Lower lobe of right lung (tissue), 2 donors: ENCODE results near the gene ZDHHC21. TPM values are rescaled to one million over a fixed set of nuclear protein-coding genes. Genes with fewer than 3 reads are reported as not detected.

ENCODE experiments used
- ATAC-seq, 2 donors: fragments of 200-7000 bp; cut with Tn5 transposase; one replicate each; pipeline ENCODE4 v1.9.1; 2020 to 2022; ENCODE audit warnings: mild to moderate bottlenecking in 2 of 2, moderate library complexity in 2 of 2
- DNase-seq: peaks from one replicate; pipeline ENCODE4 v3.0.0-alpha.2; 2020
- H3K27ac ChIP-seq: fragments of 200-600 bp; one replicate; pipeline ENCODE4 v1.8.0; 2022
- H3K27me3 ChIP-seq: fragments of 200-600 bp; one replicate; pipeline ENCODE4 v1.8.0; 2022; ENCODE audit warnings: low read depth
- H3K36me3 ChIP-seq: fragments of 200-600 bp; one replicate; pipeline ENCODE4 v1.8.0; 2022; ENCODE audit warnings: mild to moderate bottlenecking
- H3K4me1 ChIP-seq: fragments of 200-600 bp; one replicate; pipeline ENCODE4 v1.8.0; 2022
- H3K4me3 ChIP-seq: fragments of 200-600 bp; one replicate; pipeline ENCODE4 v1.8.0; 2022; ENCODE audit warnings: mild to moderate bottlenecking
- H3K9me3 ChIP-seq: fragments of 200-600 bp; one replicate; pipeline ENCODE4 v1.8.0; 2022
- intact Hi-C: fragments of 100-400 bp; cut with DNase I; formaldehyde crosslinking; loops from one replicate; pipeline ENCODE4 v1.11.0; 2022
- long read RNA-seq: library from polyadenylated mRNA; unstranded; transcript quantifications from one replicate; pipeline ENCODE4 v2.0.0, GENCODE V29; 2021
- total RNA-seq: library from RNA; stranded (reverse); fragmentation: NEBNext Ultra II Directional; extraction: Animal tissue kit (Norgen Biotek cat#: 25700); gene quantifications from one replicate; pipeline ENCODE4 v1.2.1, GENCODE V29; 2021
- TF ChIP-seq, protein P1 (sequence below): fragments of 200-600 bp; IDR thresholded peaks from one replicate; pipeline ENCODE4 v1.8.0; 2022; ENCODE audit warnings: antibody characterized with exemption, mild to moderate bottlenecking
- donor health status: DM: no; HTN: yes; CAD: no; lungs with severe emphysema.

Gene ZDHHC21, protein sequence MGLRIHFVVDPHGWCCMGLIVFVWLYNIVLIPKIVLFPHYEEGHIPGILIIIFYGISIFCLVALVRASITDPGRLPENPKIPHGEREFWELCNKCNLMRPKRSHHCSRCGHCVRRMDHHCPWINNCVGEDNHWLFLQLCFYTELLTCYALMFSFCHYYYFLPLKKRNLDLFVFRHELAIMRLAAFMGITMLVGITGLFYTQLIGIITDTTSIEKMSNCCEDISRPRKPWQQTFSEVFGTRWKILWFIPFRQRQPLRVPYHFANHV
- 19.7 TPM for total RNA-seq
- long read RNA-seq, full-length matches to known transcripts, result 10 of 43 reads
- long read RNA-seq, partial matches to known transcripts, result 3 of 43 reads
- long read RNA-seq, other reads (novel, unspliced or antisense), result 30 of 43 reads

DNA sequence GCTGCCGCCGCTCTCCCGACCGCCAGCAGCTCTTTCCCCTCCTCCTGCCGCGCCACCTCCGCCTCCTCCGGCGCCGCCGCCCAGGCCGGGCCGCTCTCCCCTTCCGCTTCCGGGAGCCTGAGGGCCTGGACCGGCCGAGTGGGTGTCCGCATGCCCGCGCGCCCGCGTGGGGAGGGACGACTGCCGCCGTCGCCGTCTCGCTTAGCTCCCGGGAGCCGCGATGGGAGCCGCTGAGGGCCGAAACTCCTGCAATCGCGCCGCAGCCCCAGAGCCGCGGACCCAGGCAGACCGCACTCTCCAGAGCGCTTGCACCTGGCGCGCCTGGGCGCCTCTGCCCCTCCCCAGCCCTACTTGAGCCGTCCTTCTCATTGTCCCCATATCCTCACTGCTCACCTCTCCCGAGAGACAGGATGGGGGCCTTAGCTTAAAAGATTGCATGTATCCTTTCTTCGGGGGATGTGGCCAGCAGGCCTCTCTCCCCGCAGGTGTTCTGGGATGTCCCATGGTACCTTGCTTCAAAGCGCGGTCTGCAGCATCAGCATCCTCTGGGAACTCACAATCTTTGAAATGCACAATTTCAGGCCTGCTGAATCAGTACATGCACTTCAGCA, at the start of gene ZDHHC21:
Gene ZDHHC21 (minus strand): TSS at position 182 of the 611 bp plus-strand sequence. CDS start 19,092 bp downstream, outside the sequence.
- no peaks in the 10 kb centered on the region for H3K9me3 ChIP-seq
- TF ChIP-seq, protein P1, sequence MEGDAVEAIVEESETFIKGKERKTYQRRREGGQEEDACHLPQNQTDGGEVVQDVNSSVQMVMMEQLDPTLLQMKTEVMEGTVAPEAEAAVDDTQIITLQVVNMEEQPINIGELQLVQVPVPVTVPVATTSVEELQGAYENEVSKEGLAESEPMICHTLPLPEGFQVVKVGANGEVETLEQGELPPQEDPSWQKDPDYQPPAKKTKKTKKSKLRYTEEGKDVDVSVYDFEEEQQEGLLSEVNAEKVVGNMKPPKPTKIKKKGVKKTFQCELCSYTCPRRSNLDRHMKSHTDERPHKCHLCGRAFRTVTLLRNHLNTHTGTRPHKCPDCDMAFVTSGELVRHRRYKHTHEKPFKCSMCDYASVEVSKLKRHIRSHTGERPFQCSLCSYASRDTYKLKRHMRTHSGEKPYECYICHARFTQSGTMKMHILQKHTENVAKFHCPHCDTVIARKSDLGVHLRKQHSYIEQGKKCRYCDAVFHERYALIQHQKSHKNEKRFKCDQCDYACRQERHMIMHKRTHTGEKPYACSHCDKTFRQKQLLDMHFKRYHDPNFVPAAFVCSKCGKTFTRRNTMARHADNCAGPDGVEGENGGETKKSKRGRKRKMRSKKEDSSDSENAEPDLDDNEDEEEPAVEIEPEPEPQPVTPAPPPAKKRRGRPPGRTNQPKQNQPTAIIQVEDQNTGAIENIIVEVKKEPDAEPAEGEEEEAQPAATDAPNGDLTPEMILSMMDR, result no peak
- H3K4me1 ChIP-seq, result peaks cover 16% of the 10 kb centered on the region
- H3K4me3 ChIP-seq, result peak within 1 kb of the TSS; percentile 81
- DNase-seq, result peak; percentile 86
- peaks cover 15% of the 10 kb centered on the region for H3K36me3 ChIP-seq
- no peaks in the 10 kb centered on the region for H3K27me3 ChIP-seq
- ATAC-seq, result peak; percentile 96
- H3K27ac ChIP-seq, result peak within 1 kb of the TSS; percentile 72
- intact Hi-C loops, result no loop called here

DNA sequence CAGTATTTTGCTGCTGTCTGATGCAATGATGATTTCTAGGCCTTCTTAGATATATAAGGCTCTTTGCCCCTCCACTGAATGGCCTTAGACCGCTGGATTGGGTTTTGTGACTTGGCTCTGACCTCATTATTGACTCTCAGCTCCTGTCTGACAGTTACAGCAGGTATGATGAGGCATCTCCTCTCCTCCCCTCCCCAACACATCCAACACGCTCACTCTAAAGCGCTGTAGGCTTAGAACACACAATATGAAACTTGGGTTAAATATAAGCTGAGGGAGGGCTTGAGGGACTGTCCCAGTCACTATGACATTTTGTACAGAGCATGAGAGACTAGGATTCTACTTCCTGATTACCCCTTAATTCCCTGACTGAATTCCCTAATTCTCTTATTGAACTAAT, 48.1 kb upstream of the ZDHHC21 start:
- DNase-seq (no peak), ATAC-seq (no peak)
- intact Hi-C loops, result no loop called here
- Histone ChIP-seq H3K27me3 (no peaks in the 10 kb centered on the region), H3K36me3 (no peaks in the 10 kb centered on the region), H3K4me3 (no peak overlapping the region), H3K27ac (no peak overlapping the region), H3K4me1 (no peaks in the 10 kb centered on the region), H3K9me3 (no peaks in the 10 kb centered on the region)
- TF ChIP-seq, protein P1, result no peak

DNA sequence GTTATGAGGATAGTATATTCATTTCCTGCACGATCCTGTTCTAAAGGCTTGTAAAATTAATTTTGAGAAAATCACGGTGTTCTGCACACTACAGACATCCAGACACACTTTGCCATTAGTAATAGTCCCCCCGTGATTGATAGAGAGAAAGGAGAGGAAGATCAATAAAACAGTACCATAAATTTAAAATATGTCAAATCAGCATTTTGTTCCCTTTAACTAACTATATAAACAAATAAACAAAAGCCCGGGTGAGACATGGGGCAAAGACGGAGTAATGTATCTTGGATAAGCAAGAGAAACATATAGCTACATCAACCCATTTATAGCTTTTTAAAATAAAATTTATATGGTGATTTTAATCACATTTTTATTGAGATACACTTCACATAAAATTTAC, 39.9 kb upstream of the ZDHHC21 start:
- Histone ChIP-seq H3K4me1 (no peaks in the 10 kb centered on the region), H3K4me3 (no peak overlapping the region), H3K27me3 (no peaks in the 10 kb centered on the region), H3K36me3 (no peaks in the 10 kb centered on the region), H3K27ac (no peak overlapping the region), H3K9me3 (no peaks in the 10 kb centered on the region)
- TF ChIP-seq, protein P1, result no peak
- intact Hi-C loops, result no loop called here
- DNase-seq, result no peak
- no peak for ATAC-seq

DNA sequence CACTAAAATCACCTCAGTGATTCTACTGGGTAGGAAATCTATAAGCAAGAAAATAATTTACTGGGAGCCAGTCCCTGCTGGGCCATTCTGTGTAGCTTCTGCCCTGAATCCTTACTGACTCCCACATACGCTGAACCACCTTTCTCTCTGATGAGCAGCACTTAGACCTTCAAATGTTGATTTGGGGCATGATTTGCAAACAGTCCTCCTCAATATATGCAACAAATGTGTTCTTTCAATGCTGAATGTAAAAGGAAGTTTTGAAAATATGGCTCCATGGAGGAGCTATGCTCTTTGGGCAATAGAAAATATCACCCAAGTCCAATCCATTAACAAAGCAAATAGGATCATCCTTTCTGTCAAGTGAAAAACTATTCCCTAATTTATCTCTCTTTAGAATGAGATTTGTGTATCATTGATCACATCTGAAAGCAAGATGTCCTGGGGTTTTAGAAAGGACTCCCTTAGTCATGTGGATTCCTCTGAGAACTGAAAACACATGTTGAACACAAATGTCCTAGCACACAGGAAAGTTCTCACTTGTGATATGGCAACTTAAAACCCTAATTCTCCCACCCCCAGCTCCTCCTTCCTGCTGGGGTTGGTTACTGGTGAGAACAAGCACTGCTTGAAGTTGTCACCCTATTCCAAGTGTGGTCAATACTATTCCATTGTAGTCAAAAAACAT, 38.2 kb upstream of the ZDHHC21 start:
- TF ChIP-seq, protein P1, result no peak
- H3K27ac ChIP-seq, result no peak overlapping the region
- H3K4me3 ChIP-seq, result no peak overlapping the region
- no peaks in the 10 kb centered on the region for H3K27me3 ChIP-seq
- ATAC-seq (no peak), DNase-seq (no peak)
- H3K36me3 ChIP-seq, result no peaks in the 10 kb centered on the region
- H3K9me3 ChIP-seq, result no peaks in the 10 kb centered on the region
- intact Hi-C loops, result no loop called here
- H3K4me1 ChIP-seq, result no peaks in the 10 kb centered on the region

DNA sequence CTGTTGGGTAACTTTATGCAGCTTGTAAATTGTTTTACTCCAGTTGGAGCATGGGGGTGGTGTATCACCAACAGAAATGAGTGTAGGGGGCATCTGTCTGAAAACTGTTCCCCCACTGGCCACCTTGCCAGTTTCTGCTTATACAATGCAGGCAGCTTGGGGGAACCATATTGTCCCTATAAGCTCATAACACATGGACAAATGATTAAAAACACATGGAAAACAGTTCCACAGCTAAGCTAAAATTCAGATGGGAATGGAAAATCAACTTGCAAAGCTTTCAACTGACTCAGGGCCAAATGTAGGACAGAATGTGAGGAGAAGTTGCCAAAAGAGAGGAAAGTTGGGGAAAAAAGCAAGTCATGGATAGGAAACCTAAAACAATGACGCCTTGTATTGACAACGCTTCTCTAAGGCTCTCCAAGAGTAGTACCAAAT, 37.2 kb upstream of the ZDHHC21 start:
- H3K36me3 ChIP-seq, result no peaks in the 10 kb centered on the region
- H3K27ac ChIP-seq, result no peak overlapping the region
- no peak for ATAC-seq
- no peak overlapping the region for H3K4me3 ChIP-seq
- H3K4me1 ChIP-seq, result no peaks in the 10 kb centered on the region
- DNase-seq, result no peak
- no peaks in the 10 kb centered on the region for H3K9me3 ChIP-seq
- intact Hi-C loops, result no loop called here
- TF ChIP-seq, protein P1, result no peak
- no peaks in the 10 kb centered on the region for H3K27me3 ChIP-seq
